IMR-90 (cell line): ENCODE measurements around the gene LRFN4. TPM values are rescaled to one million over a fixed set of nuclear protein-coding genes. Genes with fewer than 3 reads are reported as not detected.

Source experiments
- ATAC-seq: fragments of 200-7000 bp; cut with Tn5 transposase; 2 replicates; pipeline ENCODE4 v1.9.1; 2020; ENCODE audit warnings: low read depth, mild to moderate bottlenecking, moderate library complexity
- BruUV-seq: library from RNA; stranded (reverse); fragments of 400-500 nt; replicated peaks from 2 replicates; lab custom pipeline; 2021; lab: Mats Ljungman, UMichigan
- CTCF ChIA-PET: fragments of 300-600 bp; formaldehyde crosslinking; extraction: SDS; loops from one replicate; lab custom pipeline; 2021; ENCODE audit warnings: antibody characterized with exemption; lab: Yijun Ruan, JAX
- POLR2A ChIA-PET: fragments of 300-600 bp; sonication (Branson Sonifier 250); formaldehyde crosslinking; loops from one replicate; lab custom pipeline; 2022; ENCODE audit warnings: antibody characterized with exemption; ENCODE audit not compliant: unreplicated experiment; lab: Charles Lee
- DNase-seq: peaks from one replicate; pipeline ENCODE4 v3.0.0; 2013
- H2AFZ ChIP-seq: replicated peaks from 2 replicates; pipeline ENCODE3; 2013; ENCODE audit warnings: low read length, mild to moderate bottlenecking; ENCODE audit not compliant: poor library complexity
- H2AK5ac ChIP-seq: 2 replicates; pipeline ENCODE4 v1.6.1; 2013; ENCODE audit warnings: low read depth, low read length, inconsistent platforms
- H2AK9ac ChIP-seq: replicated peaks from 2 replicates; pipeline ENCODE3; 2013; ENCODE audit warnings: mild to moderate bottlenecking, low read depth, low read length, moderate library complexity; ENCODE audit not compliant: poor library complexity
- H2BK120ac ChIP-seq: 2 replicates; pipeline ENCODE4 v1.6.1; 2013; ENCODE audit warnings: low read depth, low read length, inconsistent platforms
- H2BK15ac ChIP-seq: 3 replicates; pipeline ENCODE4 v1.6.1; 2013; ENCODE audit warnings: low read depth, low read length, inconsistent platforms
- H2BK20ac ChIP-seq: 2 replicates; pipeline ENCODE4 v1.6.1; 2013; ENCODE audit warnings: low read depth, mild to moderate bottlenecking, inconsistent platforms, low read length, moderate library complexity
- H2BK5ac ChIP-seq: 2 replicates; pipeline ENCODE4 v1.6.1; 2013; ENCODE audit warnings: mild to moderate bottlenecking, low read depth, low read length, inconsistent platforms; ENCODE audit not compliant: poor library complexity, severe bottlenecking
- H3K14ac ChIP-seq: replicated peaks from 2 replicates; pipeline ENCODE4 v1.6.1; 2013; ENCODE audit warnings: low read depth, low read length, inconsistent platforms
- H3K18ac ChIP-seq: 2 replicates; pipeline ENCODE4 v1.6.1; 2013; ENCODE audit warnings: low read depth, low read length, control low read depth
- H3K23ac ChIP-seq: 2 replicates; pipeline ENCODE4 v1.6.1; 2013; ENCODE audit warnings: low read depth, low read length, inconsistent platforms
- H3K27ac ChIP-seq: 2 replicates; pipeline ENCODE4 v1.5.1; 2013; ENCODE audit warnings: mild to moderate bottlenecking, control low read depth, low read length; ENCODE audit not compliant: insufficient read depth
- H3K27me3 ChIP-seq: 2 replicates; pipeline ENCODE4 v1.6.1; 2013; ENCODE audit warnings: low read length; ENCODE audit not compliant: control insufficient read depth, insufficient read depth
- H3K36me3 ChIP-seq: 2 replicates; pipeline ENCODE4 v1.6.1; 2013; ENCODE audit warnings: low read length, mixed read lengths; ENCODE audit not compliant: control insufficient read depth, insufficient read depth
- H3K4ac ChIP-seq: 2 replicates; pipeline ENCODE4 v1.6.1; 2013; ENCODE audit warnings: low read depth, low read length, inconsistent platforms
- H3K4me1 ChIP-seq: 2 replicates; pipeline ENCODE4 v1.6.1; 2013; ENCODE audit warnings: low read length, mixed read lengths; ENCODE audit not compliant: control insufficient read depth, insufficient read depth
- H3K4me2 ChIP-seq: 2 replicates; pipeline ENCODE4 v1.6.1; 2013; ENCODE audit warnings: low read depth, mild to moderate bottlenecking, control low read depth, low read length, moderate library complexity
- H3K4me3 ChIP-seq: 2 replicates; pipeline ENCODE4 v1.5.1; 2013; ENCODE audit warnings: low read depth, mild to moderate bottlenecking, control low read depth, low read length, moderate library complexity; ENCODE audit not compliant: insufficient read depth
- H3K56ac ChIP-seq: 2 replicates; pipeline ENCODE4 v1.6.1; 2013; ENCODE audit warnings: low read length, inconsistent platforms; ENCODE audit not compliant: insufficient read depth; ENCODE audit errors: extremely low read depth
- H3K79me1 ChIP-seq, 2 experiments: 2 replicates each; pipeline ENCODE4 v1.6.1; 2013; ENCODE audit warnings: low read length in 2 of 2, inconsistent platforms in 1 of 2, low read depth in 1 of 2
- H3K9ac ChIP-seq: 2 replicates; pipeline ENCODE4 v1.6.1; 2013; ENCODE audit warnings: low read depth, low read length, control low read depth
- H3K9me1 ChIP-seq: 2 replicates; pipeline ENCODE4 v1.6.1; 2013; ENCODE audit warnings: low read length, inconsistent platforms; ENCODE audit not compliant: insufficient read depth
- H3K9me3 ChIP-seq: 2 replicates; pipeline ENCODE4 v1.6.1; 2013; ENCODE audit warnings: low read length; ENCODE audit not compliant: control insufficient read depth, insufficient read depth
- H4K20me1 ChIP-seq: 2 replicates; pipeline ENCODE4 v1.6.1; 2013; ENCODE audit warnings: low read length, inconsistent platforms; ENCODE audit not compliant: insufficient read depth
- H4K5ac ChIP-seq: 2 replicates; pipeline ENCODE4 v1.6.1; 2013; ENCODE audit warnings: mild to moderate bottlenecking, low read depth, low read length, control low read depth
- H4K8ac ChIP-seq, 2 experiments: 2 replicates each; pipeline ENCODE4 v1.6.1; 2013; ENCODE audit warnings: low read depth in 2 of 2, low read length in 2 of 2, control low read depth in 1 of 2, inconsistent platforms in 1 of 2
- H4K91ac ChIP-seq: 2 replicates; pipeline ENCODE4 v1.6.1; 2013; ENCODE audit warnings: low read depth, low read length, inconsistent platforms; ENCODE audit not compliant: insufficient read depth
- WGBS, 2 experiments: methylation state at CpG; one replicate each; pipeline versions ENCODE4 v1.1.5 to v1.1.7; 2013; ENCODE audit warnings: missing lambda C conversion rate in 2 of 2; ENCODE audit not compliant: insufficient read length in 1 of 2; ENCODE audit errors: extremely low coverage in 2 of 2; 5-methylcytosine and 5-hydroxymethylcytosine counted together
- dilution Hi-C: fragments of 300-500 bp; cut with HindIII; formaldehyde crosslinking; loops from one replicate; pipeline ENCODE4 v1.14.3; 2018; ENCODE audit warnings: low sequenced_read_pairs; ENCODE audit not compliant: unreplicated experiment
- in situ Hi-C: fragments of 300-500 bp; cut with MboI; formaldehyde crosslinking; loops from 3 replicates; pipeline ENCODE4 v1.14.3; 2019; ENCODE audit warnings: low sequenced_read_pairs, inconsistent platforms, mixed read lengths
- intact Hi-C: fragments of 100-400 bp; cut with micrococcal nuclease; formaldehyde crosslinking; loops from 2 replicates; pipeline ENCODE4 v1.10.0; 2022
- polyA plus RNA-seq, 3 experiments: library from polyadenylated mRNA; depleted of rRNA; stranded (reverse); fragments of >200 nt; gene quantifications; 2 replicates each; pipeline ENCODE4 v1.2.3, GENCODE V29; 2012; ENCODE audit warnings: low replicate concordance in 1 of 3
- total RNA-seq: library from RNA; depleted of rRNA; stranded (reverse); fragments of >200 nt; gene quantifications from 2 replicates; pipeline ENCODE4 v1.2.3, GENCODE V29; 2012
- TF ChIP-seq, protein P1 (sequence below): fragments of 150-350 bp; IDR thresholded peaks from 2 replicates; pipeline ENCODE4 v1.6.1; 2016; ENCODE audit warnings: low read depth, mild to moderate bottlenecking, low read length, moderate library complexity, borderline replicate concordance
- TF ChIP-seq, protein P2 (sequence below): conservative IDR thresholded peaks from 2 replicates; pipeline ENCODE4 v1.5.1; 2012; ENCODE audit warnings: mild to moderate bottlenecking, low read depth, low read length, improper control_type of control experiment

LRFN4 gene
- total and polyA plus RNA-seq, 2 of the 4 experiments (the other 2 are of a cell fraction): 6.1 to 18.9 TPM

DNA sequence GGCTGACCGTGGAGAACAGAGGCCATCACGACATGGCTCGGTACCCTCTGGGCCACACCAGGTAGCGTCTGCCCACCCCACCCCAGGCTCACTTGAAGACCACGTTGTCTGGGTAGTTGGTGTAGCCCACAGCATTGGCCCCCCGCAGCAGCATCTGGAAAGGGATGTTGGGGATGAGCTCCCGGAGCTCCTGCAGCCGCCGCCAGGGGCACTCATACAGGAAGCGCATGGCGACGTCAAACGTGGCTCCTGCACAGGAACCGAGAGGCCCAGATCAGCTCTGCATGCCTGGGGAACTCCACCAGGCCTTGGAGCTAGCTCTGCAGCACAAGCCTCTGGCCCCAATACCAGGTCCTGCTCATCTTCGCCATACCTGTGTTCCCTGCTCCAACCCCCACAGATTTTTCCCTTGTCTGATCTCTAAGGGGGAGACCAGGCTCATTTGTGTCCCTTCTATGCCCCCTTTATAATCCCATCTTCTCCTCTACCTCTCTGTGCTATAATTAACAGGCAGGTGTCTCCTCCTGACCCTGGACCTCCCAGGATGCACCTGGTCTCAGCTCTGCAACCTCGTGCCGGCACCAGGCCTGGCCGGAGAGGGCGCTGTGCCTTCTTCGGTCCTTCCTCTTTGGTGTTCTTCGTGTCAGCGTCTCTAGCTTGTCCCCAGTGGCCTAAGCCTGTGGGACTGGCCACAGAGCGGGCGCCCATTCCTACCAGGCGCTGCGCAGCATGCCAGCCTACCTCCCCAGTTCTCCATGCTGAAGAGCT, 5.0 kb upstream of the LRFN4 start:
- H4K20me1 ChIP-seq: 0 out of 2 replicates have a peak, but pooled peaks cover under 1% of the 10 kb centered on the region
- ChIA-PET CTCF (no interaction called here), POLR2A (no interaction called here)
- DNase-seq: no peak
- no peak overlapping the region for H3K14ac ChIP-seq
- no peak overlapping the region for H3K27ac ChIP-seq
- no peak overlapping the region for H3K4ac ChIP-seq
- no peak overlapping the region for H2AFZ ChIP-seq
- in situ Hi-C loops: no loop called here
- WGBS, 2 experiments: 55% methylated on average over 6 of the region's 26 CpGs; no CpG with 5 or more reads in 1 of the 2 experiments
- no peak overlapping the region for H2BK20ac ChIP-seq
- peaks cover 3 to 14% of the 10 kb centered on the region in 2 experiments; a peak in 3 of 4 replicates for H3K79me1 ChIP-seq
- no peak overlapping the region for H2BK15ac ChIP-seq
- H3K56ac ChIP-seq: no peak overlapping the region
- no peak overlapping the region for H4K91ac ChIP-seq
- no peak overlapping the region for H3K4me2 ChIP-seq
- H3K9me1 ChIP-seq: peaks cover 15% of the 10 kb centered on the region; the same call in 1 of the 2 replicates
- H2BK120ac ChIP-seq: no peak overlapping the region
- no peaks in the 10 kb centered on the region for H3K27me3 ChIP-seq
- no TSS peak for BruUV-seq
- TF ChIP-seq, protein P1, sequence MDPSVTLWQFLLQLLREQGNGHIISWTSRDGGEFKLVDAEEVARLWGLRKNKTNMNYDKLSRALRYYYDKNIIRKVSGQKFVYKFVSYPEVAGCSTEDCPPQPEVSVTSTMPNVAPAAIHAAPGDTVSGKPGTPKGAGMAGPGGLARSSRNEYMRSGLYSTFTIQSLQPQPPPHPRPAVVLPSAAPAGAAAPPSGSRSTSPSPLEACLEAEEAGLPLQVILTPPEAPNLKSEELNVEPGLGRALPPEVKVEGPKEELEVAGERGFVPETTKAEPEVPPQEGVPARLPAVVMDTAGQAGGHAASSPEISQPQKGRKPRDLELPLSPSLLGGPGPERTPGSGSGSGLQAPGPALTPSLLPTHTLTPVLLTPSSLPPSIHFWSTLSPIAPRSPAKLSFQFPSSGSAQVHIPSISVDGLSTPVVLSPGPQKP: no peak
- TF ChIP-seq, protein P2, sequence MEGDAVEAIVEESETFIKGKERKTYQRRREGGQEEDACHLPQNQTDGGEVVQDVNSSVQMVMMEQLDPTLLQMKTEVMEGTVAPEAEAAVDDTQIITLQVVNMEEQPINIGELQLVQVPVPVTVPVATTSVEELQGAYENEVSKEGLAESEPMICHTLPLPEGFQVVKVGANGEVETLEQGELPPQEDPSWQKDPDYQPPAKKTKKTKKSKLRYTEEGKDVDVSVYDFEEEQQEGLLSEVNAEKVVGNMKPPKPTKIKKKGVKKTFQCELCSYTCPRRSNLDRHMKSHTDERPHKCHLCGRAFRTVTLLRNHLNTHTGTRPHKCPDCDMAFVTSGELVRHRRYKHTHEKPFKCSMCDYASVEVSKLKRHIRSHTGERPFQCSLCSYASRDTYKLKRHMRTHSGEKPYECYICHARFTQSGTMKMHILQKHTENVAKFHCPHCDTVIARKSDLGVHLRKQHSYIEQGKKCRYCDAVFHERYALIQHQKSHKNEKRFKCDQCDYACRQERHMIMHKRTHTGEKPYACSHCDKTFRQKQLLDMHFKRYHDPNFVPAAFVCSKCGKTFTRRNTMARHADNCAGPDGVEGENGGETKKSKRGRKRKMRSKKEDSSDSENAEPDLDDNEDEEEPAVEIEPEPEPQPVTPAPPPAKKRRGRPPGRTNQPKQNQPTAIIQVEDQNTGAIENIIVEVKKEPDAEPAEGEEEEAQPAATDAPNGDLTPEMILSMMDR: 0 out of 2 replicates have a peak, but pooled peaks have one; percentile 5
- H3K9ac ChIP-seq: no peak overlapping the region
- H3K4me3 ChIP-seq: no peak overlapping the region
- no peak for ATAC-seq
- H3K23ac ChIP-seq: no peak overlapping the region
- peak overlapping the region; percentile 55 for H2AK9ac ChIP-seq
- H3K18ac ChIP-seq: no peak overlapping the region
- no peak overlapping the region for H4K8ac ChIP-seq
- H3K4me1 ChIP-seq: peaks cover 4% of the 10 kb centered on the region
- intact Hi-C loops: no loop called here
- dilution Hi-C loops: no loop called here
- no peak overlapping the region for H2AK5ac ChIP-seq
- no peak overlapping the region for H2BK5ac ChIP-seq
- H3K36me3 ChIP-seq: peaks cover 37% of the 10 kb centered on the region
- H4K5ac ChIP-seq: no peak overlapping the region
- H3K9me3 ChIP-seq: no peaks in the 10 kb centered on the region
